Natural killer cell (primary cell): ENCODE results near the gene PTCH1. TPM values are rescaled to one million over a fixed set of nuclear protein-coding genes. Genes with fewer than 3 reads are reported as not detected.

ENCODE experiments used
- ATAC-seq, 3 donors: fragments of 150-1000 bp in 2 of 3; fragments of 200-7000 bp in 1 of 3; cut with Tn5 transposase; 1 replicate in 1 of 3; 2 replicates in 2 of 3; pipeline ENCODE4 v1.10.0; 2021; ENCODE audit warnings: mild to moderate bottlenecking in 2 of 3, moderate library complexity in 2 of 3
- DNase-seq, 2 donors: peaks; one replicate each; pipeline versions ENCODE4 v3.0.0 to v3.0.0-alpha.2; 2013 to 2021; ENCODE audit warnings: mixed read lengths in 1 of 2
- H3K27ac ChIP-seq: one replicate; pipeline ENCODE4 v1.5.1; 2013; ENCODE audit warnings: mild to moderate bottlenecking, low read length
- H3K27me3 ChIP-seq: one replicate; pipeline ENCODE4 v1.6.1; 2013; ENCODE audit warnings: low read length; ENCODE audit not compliant: control insufficient read depth, insufficient read depth
- H3K36me3 ChIP-seq: one replicate; pipeline ENCODE4 v1.6.1; 2013; ENCODE audit warnings: low read length; ENCODE audit not compliant: control insufficient read depth, insufficient read depth
- H3K4me1 ChIP-seq: one replicate; pipeline ENCODE4 v1.6.1; 2013; ENCODE audit warnings: low read length; ENCODE audit not compliant: control insufficient read depth, insufficient read depth
- H3K4me3 ChIP-seq: one replicate; pipeline ENCODE4 v1.5.1; 2013; ENCODE audit warnings: low read length
- H3K9me3 ChIP-seq: one replicate; pipeline ENCODE4 v1.6.1; 2013; ENCODE audit warnings: low read length; ENCODE audit not compliant: control insufficient read depth, insufficient read depth
- H3K27ac Mint-ChIP-seq, 2 donors: one replicate each; pipeline ENCODE4 v1.8.0; 2022; ENCODE audit warnings: mild to moderate bottlenecking in 2 of 2, mixed read lengths in 2 of 2, moderate library complexity in 1 of 2
- H3K27me3 Mint-ChIP-seq, 2 donors: one replicate each; pipeline ENCODE4 v1.8.0; 2022; ENCODE audit warnings: low read depth in 2 of 2, mixed read lengths in 2 of 2
- H3K36me3 Mint-ChIP-seq: one replicate; pipeline ENCODE4 v1.8.0; 2022; ENCODE audit warnings: mixed read lengths
- H3K4me1 Mint-ChIP-seq, 2 donors: one replicate each; pipeline ENCODE4 v1.8.0; 2022; ENCODE audit warnings: mixed read lengths in 2 of 2
- H3K4me3 Mint-ChIP-seq: one replicate; pipeline ENCODE4 v1.8.0; 2022; ENCODE audit warnings: mild to moderate bottlenecking, moderate library complexity, mixed read lengths
- H3K9me3 Mint-ChIP-seq, 2 donors: one replicate each; pipeline ENCODE4 v1.8.0; 2022; ENCODE audit warnings: mixed read lengths in 2 of 2
- WGBS: methylation state at CpG from one replicate; pipeline ENCODE4 v1.1.7; 2013; ENCODE audit warnings: missing lambda C conversion rate; ENCODE audit not compliant: insufficient coverage; 5-methylcytosine and 5-hydroxymethylcytosine counted together
- intact Hi-C: fragments of 100-400 bp; cut with micrococcal nuclease; formaldehyde crosslinking; loops from one replicate; pipeline ENCODE4 v1.14.2; 2022
- total RNA-seq, 4 donors: library from RNA; stranded (reverse); fragments of 120-200 nt in 1 of 4; gene quantifications; one replicate each; pipeline versions ENCODE4 v1.2.3 to v1.2.4, GENCODE V29; 2013 to 2022
- TF ChIP-seq, protein P1 (sequence below): fragments of 200-600 bp; IDR thresholded peaks from one replicate; pipeline ENCODE4 v1.8.0; 2022; ENCODE audit warnings: antibody characterized with exemption

The PTCH1 gene
- total RNA-seq, 3 donors from 2014 or later (not counting 1 experiment from before 2014, with no cell fraction given) = 60.9 to 127 (median 82.1) TPM

DNA sequence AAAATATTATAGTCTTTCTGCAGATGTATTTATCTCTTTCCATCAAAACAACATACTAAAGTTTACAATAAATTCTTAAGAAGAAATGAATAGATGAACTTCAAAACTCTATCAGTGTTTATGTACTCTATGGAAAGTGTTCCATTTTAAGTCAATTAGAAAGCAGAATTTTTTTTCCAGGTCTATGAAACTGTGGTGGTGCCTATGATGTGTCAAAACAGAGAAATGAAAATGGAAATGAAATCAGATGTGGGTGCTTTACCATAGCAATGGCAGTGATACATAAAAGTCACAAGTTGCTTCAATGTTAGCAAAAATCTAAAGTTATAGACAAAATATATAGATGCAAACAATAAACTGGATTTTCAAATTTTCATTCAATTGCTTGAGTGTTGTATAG is 97.3 kb downstream of the PTCH1 start:
- Histone ChIP-seq H3K4me1 (no peaks in the 10 kb centered on the region), H3K27me3 (peaks cover 3% of the 10 kb centered on the region), H3K9me3 (peaks cover 12% of the 10 kb centered on the region), H3K27ac (no peak overlapping the region), H3K36me3 (no peaks in the 10 kb centered on the region), H3K4me3 (no peak overlapping the region)
- Mint-ChIP-seq H3K9me3 (peaks cover 7 to 10% of the 10 kb centered on the region in 2 donors), H3K27ac (no peak overlapping the region), H3K4me1 (no peaks in the 10 kb centered on the region), H3K27me3 (peaks cover 30 to 37% of the 10 kb centered on the region in 2 donors), H3K36me3 (peaks cover 20% of the 10 kb centered on the region), H3K4me3 (no peak overlapping the region)
- TF ChIP-seq, protein P1, sequence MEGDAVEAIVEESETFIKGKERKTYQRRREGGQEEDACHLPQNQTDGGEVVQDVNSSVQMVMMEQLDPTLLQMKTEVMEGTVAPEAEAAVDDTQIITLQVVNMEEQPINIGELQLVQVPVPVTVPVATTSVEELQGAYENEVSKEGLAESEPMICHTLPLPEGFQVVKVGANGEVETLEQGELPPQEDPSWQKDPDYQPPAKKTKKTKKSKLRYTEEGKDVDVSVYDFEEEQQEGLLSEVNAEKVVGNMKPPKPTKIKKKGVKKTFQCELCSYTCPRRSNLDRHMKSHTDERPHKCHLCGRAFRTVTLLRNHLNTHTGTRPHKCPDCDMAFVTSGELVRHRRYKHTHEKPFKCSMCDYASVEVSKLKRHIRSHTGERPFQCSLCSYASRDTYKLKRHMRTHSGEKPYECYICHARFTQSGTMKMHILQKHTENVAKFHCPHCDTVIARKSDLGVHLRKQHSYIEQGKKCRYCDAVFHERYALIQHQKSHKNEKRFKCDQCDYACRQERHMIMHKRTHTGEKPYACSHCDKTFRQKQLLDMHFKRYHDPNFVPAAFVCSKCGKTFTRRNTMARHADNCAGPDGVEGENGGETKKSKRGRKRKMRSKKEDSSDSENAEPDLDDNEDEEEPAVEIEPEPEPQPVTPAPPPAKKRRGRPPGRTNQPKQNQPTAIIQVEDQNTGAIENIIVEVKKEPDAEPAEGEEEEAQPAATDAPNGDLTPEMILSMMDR = no peak
- ATAC-seq (no peak), DNase-seq (no peak)
- intact Hi-C loops = no loop called here

DNA sequence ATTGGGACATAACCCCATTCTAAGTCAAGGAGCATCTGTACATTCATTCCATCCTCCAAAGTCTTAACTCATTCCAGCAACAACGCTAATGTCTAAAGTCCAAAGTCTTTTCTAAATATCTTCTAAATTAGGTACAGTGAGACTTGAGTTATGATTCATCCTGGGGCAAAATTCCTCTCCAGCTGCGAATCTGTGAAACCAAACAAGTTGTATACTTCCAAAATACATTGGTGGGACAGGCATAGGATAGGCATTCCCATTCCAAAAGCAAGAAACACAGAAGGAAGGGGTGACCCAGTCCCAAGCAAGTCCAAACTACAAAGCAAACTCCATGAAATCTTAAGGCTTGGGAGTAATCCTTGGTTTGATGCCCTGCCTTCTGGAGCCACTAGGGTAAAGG is 101.6 kb downstream of the PTCH1 start:
- no peak overlapping the region for H3K27ac Mint-ChIP-seq
- no peak for DNase-seq
- Histone ChIP-seq H3K27ac (no peak overlapping the region), H3K36me3 (no peaks in the 10 kb centered on the region), H3K9me3 (no peaks in the 10 kb centered on the region), H3K27me3 (peaks cover 6% of the 10 kb centered on the region), H3K4me1 (no peaks in the 10 kb centered on the region), H3K4me3 (no peak overlapping the region)
- intact Hi-C loops = no loop called here
- ATAC-seq = no peak
- H3K9me3 Mint-ChIP-seq = no peaks in the 10 kb centered on the region
- WGBS = 100% methylated on average over 2 of the region's 2 CpGs
- no peak overlapping the region for H3K4me3 Mint-ChIP-seq
- TF ChIP-seq, protein P1 = no peak
- no peaks in the 10 kb centered on the region for H3K36me3 Mint-ChIP-seq
- peaks cover 19 to 21% of the 10 kb centered on the region in 2 donors for H3K27me3 Mint-ChIP-seq
- no peaks in the 10 kb centered on the region for H3K4me1 Mint-ChIP-seq

DNA sequence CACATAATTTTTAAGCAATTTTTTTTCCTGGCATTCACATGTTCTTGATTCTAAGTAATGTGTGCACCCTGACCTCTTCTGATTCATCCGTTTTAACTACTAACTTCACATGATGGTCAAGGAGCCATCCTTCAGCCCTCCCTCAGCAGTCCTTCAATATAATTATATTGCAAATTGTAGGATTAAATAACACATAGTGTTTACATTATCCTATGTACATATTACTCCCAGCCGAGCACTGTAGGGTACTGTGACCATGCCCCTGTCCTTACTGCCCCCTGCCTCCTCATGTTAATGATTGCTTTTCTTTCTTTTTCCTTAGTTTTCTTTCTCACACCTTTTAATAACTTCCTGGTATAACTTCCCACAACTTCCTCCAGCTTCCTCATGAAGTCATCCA is 103.0 kb downstream of the PTCH1 start:
- Mint-ChIP-seq H3K4me1 (no peaks in the 10 kb centered on the region), H3K27ac (no peak overlapping the region), H3K36me3 (no peaks in the 10 kb centered on the region), H3K9me3 (no peaks in the 10 kb centered on the region), H3K4me3 (no peak overlapping the region), H3K27me3 (peaks cover 19 to 26% of the 10 kb centered on the region in 2 donors)
- TF ChIP-seq, protein P1 = no peak
- no peak overlapping the region for H3K27ac ChIP-seq
- no peaks in the 10 kb centered on the region for H3K36me3 ChIP-seq
- no peak overlapping the region for H3K4me3 ChIP-seq
- H3K4me1 ChIP-seq = no peaks in the 10 kb centered on the region
- peaks cover 6% of the 10 kb centered on the region for H3K27me3 ChIP-seq
- DNase-seq (no peak), ATAC-seq (no peak)
- H3K9me3 ChIP-seq = no peaks in the 10 kb centered on the region
- intact Hi-C loops = no loop called here
- WGBS = 91% methylated on average over 2 of the region's 2 CpGs
